ENCODE measurements around the gene GNA12.

The GNA12 gene

GRCh38 chr7:2884161-2884560, 40.1 kb upstream of the GNA12 start:
- H3K4me3 ChIP-seq (ENCODE audit: low read length): no peak overlapping the region
- TF ChIP-seq CTCF (IDR thresholded peaks at IDR 0.05; ENCODE audit: insufficient read depth, low read depth, low read length, missing control alignments): no peak
- no peak for DNase-seq (ENCODE audit: low read depth)

- TF ChIP-seq CTCF (IDR thresholded peaks at IDR 0.05; ENCODE audit: insufficient read depth, low read depth, low read length, missing control alignments): no peak
- no peak overlapping the region for H3K4me3 ChIP-seq (ENCODE audit: low read length)
Observed at GRCh38 chr7:2883101-2883500, 39.0 kb upstream of the GNA12 start.

GRCh38 chr7:2882111-2882510, 38.0 kb upstream of the GNA12 start:
- H3K4me3 ChIP-seq (ENCODE audit: low read length): no peak overlapping the region
- TF ChIP-seq CTCF (IDR thresholded peaks at IDR 0.05; ENCODE audit: insufficient read depth, low read depth, low read length, missing control alignments): no peak
- DNase-seq (ENCODE audit: low read depth): no peak

More at GRCh38 chr7:2883101-2883500, 39.0 kb upstream of the GNA12 start:
- no peak for DNase-seq (ENCODE audit: low read depth)

GRCh38 chr7:2880874-2881533, 36.9 kb upstream of the GNA12 start:
- no peak for DNase-seq (ENCODE audit: low read depth)
- no peak for TF ChIP-seq CTCF (IDR thresholded peaks at IDR 0.05; ENCODE audit: insufficient read depth, low read depth, low read length, missing control alignments)

GRCh38 chr7:2880051-2880450, 35.9 kb upstream of the GNA12 start:
- no peak for DNase-seq (ENCODE audit: low read depth)
- H3K4me3 ChIP-seq (ENCODE audit: low read length): no peak overlapping the region
- no peak for TF ChIP-seq CTCF (IDR thresholded peaks at IDR 0.05; ENCODE audit: insufficient read depth, low read depth, low read length, missing control alignments)

More at GRCh38 chr7:2880874-2881533, 36.9 kb upstream of the GNA12 start:
- H3K4me3 ChIP-seq (ENCODE audit: low read length): no peak overlapping the region

GRCh38 chr7:2879354-2879753, 35.2 kb upstream of the GNA12 start:
- DNase-seq (ENCODE audit: low read depth): no peak
- no peak for TF ChIP-seq CTCF (IDR thresholded peaks at IDR 0.05; ENCODE audit: insufficient read depth, low read depth, low read length, missing control alignments)
- no peak overlapping the region for H3K4me3 ChIP-seq (ENCODE audit: low read length)

- no peak for TF ChIP-seq CTCF (IDR thresholded peaks at IDR 0.05; ENCODE audit: insufficient read depth, low read depth, low read length, missing control alignments)
- DNase-seq (ENCODE audit: low read depth): no peak
- no peak overlapping the region for H3K4me3 ChIP-seq (ENCODE audit: low read length)
Observed at GRCh38 chr7:2878306-2878705, 34.2 kb upstream of the GNA12 start.

All from epithelial cell of esophagus (primary cell).